Astrocyte (in vitro differentiated cells and primary cell): Measurements from ENCODE around the gene DUSP23. TPM values are rescaled to one million over a fixed set of nuclear protein-coding genes. Genes with fewer than 3 reads are reported as not detected.

Experiments used
- DNase-seq: peaks from one replicate; pipeline ENCODE4 v3.0.0-alpha.2; 2010; ENCODE audit warnings: low read depth
- FAIRE-seq: peaks from 2 replicates; lab custom pipeline; 2011; peaks lifted over from hg19 to GRCh38; lab: Jason Lieb, UNC
- H2AFZ ChIP-seq: 2 replicates; pipeline ENCODE4 v1.6.0; 2012; ENCODE audit warnings: low read depth, low read length, inconsistent platforms
- H3K27ac ChIP-seq: 2 replicates; pipeline ENCODE4 v1.5.1; 2011; ENCODE audit warnings: low read depth, low read length, inconsistent platforms
- H3K27me3 ChIP-seq: 2 replicates; pipeline ENCODE4 v1.6.0; 2011; ENCODE audit warnings: low read length, inconsistent platforms; ENCODE audit not compliant: insufficient read depth
- H3K36me3 ChIP-seq: 2 replicates; pipeline ENCODE4 v1.5.1; 2011; ENCODE audit warnings: low read length, inconsistent platforms; ENCODE audit not compliant: insufficient read depth
- H3K4me1 ChIP-seq: 2 replicates; pipeline ENCODE4 v1.5.1; 2011; ENCODE audit warnings: low read length, inconsistent platforms; ENCODE audit not compliant: insufficient read depth
- H3K4me2 ChIP-seq: 2 replicates; pipeline ENCODE4 v1.6.0; 2012; ENCODE audit warnings: low read length, inconsistent platforms
- H3K4me3 ChIP-seq: 2 replicates; pipeline ENCODE4 v1.5.1; 2011; ENCODE audit warnings: low read depth, mild to moderate bottlenecking, low read length, inconsistent platforms; ENCODE audit not compliant: insufficient read depth
- H3K79me2 ChIP-seq: 2 replicates; pipeline ENCODE4 v1.6.0; 2012; ENCODE audit warnings: mild to moderate bottlenecking, low read length, inconsistent platforms; ENCODE audit not compliant: insufficient read depth
- H3K9ac ChIP-seq: 2 replicates; pipeline ENCODE4 v1.6.0; 2012; ENCODE audit warnings: mild to moderate bottlenecking, low read length, inconsistent platforms
- H3K9me3 ChIP-seq: 2 replicates; pipeline ENCODE4 v1.5.1; 2012; ENCODE audit warnings: low read depth, mild to moderate bottlenecking, low read length, inconsistent platforms; ENCODE audit not compliant: insufficient read depth
- H4K20me1 ChIP-seq: 2 replicates; pipeline ENCODE4 v1.6.0; 2012; ENCODE audit warnings: low read length, inconsistent platforms; ENCODE audit not compliant: insufficient read depth
- H3K27ac Mint-ChIP-seq: one replicate; pipeline ENCODE4 v1.8.0; 2021; ENCODE audit warnings: mild to moderate bottlenecking, mixed read lengths; ENCODE audit not compliant: unreplicated experiment
- H3K27me3 Mint-ChIP-seq: one replicate; pipeline ENCODE4 v1.8.0; 2021; ENCODE audit warnings: low read depth, mixed read lengths; ENCODE audit not compliant: unreplicated experiment
- H3K36me3 Mint-ChIP-seq: one replicate; pipeline ENCODE4 v1.8.0; 2021; ENCODE audit warnings: low read depth, mixed read lengths; ENCODE audit not compliant: unreplicated experiment
- H3K4me1 Mint-ChIP-seq: one replicate; pipeline ENCODE4 v1.8.0; 2021; ENCODE audit warnings: low read depth, mixed read lengths; ENCODE audit not compliant: unreplicated experiment
- H3K4me3 Mint-ChIP-seq: one replicate; pipeline ENCODE4 v1.8.0; 2021; ENCODE audit warnings: mild to moderate bottlenecking, moderate library complexity, mixed read lengths; ENCODE audit not compliant: unreplicated experiment
- H3K9me3 Mint-ChIP-seq: one replicate; pipeline ENCODE4 v1.8.0; 2021; ENCODE audit warnings: mild to moderate bottlenecking, mixed read lengths; ENCODE audit not compliant: unreplicated experiment
- EZH2 ChIP-seq: IDR thresholded peaks from 2 replicates; pipeline ENCODE4 v1.6.1; 2012; ENCODE audit warnings: mild to moderate bottlenecking, low read length, inconsistent platforms; ENCODE audit not compliant: insufficient read depth
- total RNA-seq: library from RNA; stranded (reverse); gene quantifications from 2 replicates; pipeline ENCODE4 v1.2.1, GENCODE V29; 2021
- TF ChIP-seq, protein P1 (sequence below): IDR thresholded peaks from 2 replicates; pipeline ENCODE4 v1.5.1; 2011; ENCODE audit warnings: low read depth, mild to moderate bottlenecking, inconsistent platforms, low read length, moderate library complexity; ENCODE audit not compliant: insufficient read depth

DUSP23 gene
- total RNA-seq, 1 donor from 2014 or later = 30.1 TPM

DNA sequence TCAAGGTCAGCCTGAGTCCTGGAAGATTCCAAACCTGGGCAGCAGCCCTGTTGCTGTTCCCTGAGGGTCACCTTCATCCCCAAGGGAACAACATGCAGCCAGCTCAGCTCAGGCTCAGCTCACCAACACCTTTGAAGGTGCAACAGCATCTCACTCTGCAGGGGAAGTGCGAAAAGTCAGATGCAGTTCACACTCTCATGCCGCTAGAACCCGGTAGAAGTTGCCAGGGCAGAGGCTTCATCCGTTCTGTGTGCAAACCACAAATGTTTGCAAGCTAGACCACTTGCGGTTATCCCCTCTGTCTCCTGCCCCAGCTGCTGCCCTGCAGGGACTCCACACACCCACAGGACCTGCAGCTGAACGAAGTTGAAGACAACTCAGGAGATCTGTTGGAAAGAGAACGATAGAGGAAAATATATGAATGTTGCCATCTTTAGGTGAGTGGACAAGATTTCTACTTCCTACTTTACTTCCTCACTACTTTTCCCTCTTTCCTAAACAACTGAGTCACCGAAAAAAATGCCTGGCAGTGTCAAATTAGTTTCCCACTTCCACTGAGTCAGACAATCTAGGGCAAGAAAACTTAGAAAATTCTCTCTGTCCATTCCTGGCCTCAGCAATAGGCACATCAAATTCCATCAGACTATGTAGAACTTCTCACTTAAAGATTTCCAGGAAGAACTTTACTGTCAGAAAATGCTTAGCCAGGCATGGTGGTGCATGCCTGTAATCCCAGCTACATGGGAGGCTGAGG, 19.6 kb downstream of the DUSP23 start:
- Mint-ChIP-seq H3K9me3 (peaks cover 2% of the 10 kb centered on the region), H3K27me3 (peaks cover 16% of the 10 kb centered on the region), H3K36me3 (no peaks in the 10 kb centered on the region), H3K4me3 (no peak overlapping the region), H3K4me1 (no peaks in the 10 kb centered on the region), H3K27ac (no peak overlapping the region)
- Histone ChIP-seq H3K4me2 (no peak overlapping the region), H3K9ac (no peak overlapping the region), H3K79me2 (no peaks in the 10 kb centered on the region), H3K4me3 (no peak overlapping the region), H3K27me3 (peaks cover 15% of the 10 kb centered on the region), H3K36me3 (no peaks in the 10 kb centered on the region), H3K9me3 (no peaks in the 10 kb centered on the region), H3K27ac (no peak overlapping the region), H4K20me1 (no peaks in the 10 kb centered on the region), H3K4me1 (no peaks in the 10 kb centered on the region), H2AFZ (no peak overlapping the region)
- FAIRE-seq (no peak), DNase-seq (no peak)
- TF ChIP-seq, protein P1, sequence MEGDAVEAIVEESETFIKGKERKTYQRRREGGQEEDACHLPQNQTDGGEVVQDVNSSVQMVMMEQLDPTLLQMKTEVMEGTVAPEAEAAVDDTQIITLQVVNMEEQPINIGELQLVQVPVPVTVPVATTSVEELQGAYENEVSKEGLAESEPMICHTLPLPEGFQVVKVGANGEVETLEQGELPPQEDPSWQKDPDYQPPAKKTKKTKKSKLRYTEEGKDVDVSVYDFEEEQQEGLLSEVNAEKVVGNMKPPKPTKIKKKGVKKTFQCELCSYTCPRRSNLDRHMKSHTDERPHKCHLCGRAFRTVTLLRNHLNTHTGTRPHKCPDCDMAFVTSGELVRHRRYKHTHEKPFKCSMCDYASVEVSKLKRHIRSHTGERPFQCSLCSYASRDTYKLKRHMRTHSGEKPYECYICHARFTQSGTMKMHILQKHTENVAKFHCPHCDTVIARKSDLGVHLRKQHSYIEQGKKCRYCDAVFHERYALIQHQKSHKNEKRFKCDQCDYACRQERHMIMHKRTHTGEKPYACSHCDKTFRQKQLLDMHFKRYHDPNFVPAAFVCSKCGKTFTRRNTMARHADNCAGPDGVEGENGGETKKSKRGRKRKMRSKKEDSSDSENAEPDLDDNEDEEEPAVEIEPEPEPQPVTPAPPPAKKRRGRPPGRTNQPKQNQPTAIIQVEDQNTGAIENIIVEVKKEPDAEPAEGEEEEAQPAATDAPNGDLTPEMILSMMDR = no peak
- TF ChIP-seq EZH2 = no peak

DNA sequence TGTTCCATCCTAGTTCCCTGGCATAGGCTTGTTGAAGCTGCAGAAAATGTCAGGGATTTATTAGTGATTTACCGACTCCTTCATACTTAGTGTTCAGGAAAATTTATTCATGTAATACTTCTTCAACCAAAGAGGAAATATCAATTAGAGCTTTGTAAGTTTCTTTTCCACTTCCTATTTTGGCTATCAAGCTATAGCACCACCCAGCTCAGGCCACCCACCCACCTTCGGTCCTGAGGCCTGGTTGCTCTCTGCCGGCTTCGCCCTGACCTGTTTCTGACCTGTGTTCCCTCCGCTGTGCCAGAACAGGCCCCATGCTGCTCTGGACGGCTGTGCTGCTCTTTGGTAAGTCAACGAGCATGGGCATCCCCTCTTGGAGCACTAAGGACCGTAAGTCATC, 21.3 kb downstream of the DUSP23 start, which contains the start of gene FCRL6:
FCRL6 (plus strand) TSS at position 250 of the 400 bp plus-strand sequence; CDS start at position 315, 65 bp downstream.
- no peak within 1 kb of the TSS for H2AFZ ChIP-seq
- no peak within 1 kb of the TSS for H3K4me3 ChIP-seq
- FAIRE-seq = no peak
- no peaks in the 10 kb centered on the region for H4K20me1 ChIP-seq
- no peaks in the 10 kb centered on the region for H3K36me3 Mint-ChIP-seq
- H3K9me3 ChIP-seq = no peaks in the 10 kb centered on the region
- no peaks in the 10 kb centered on the region for H3K36me3 ChIP-seq
- no peaks in the 10 kb centered on the region for H3K4me1 Mint-ChIP-seq
- H3K27me3 Mint-ChIP-seq = peaks cover 18% of the 10 kb centered on the region
- peak within 1 kb of the TSS; percentile 60 for H3K27ac Mint-ChIP-seq
- DNase-seq = no peak
- H3K79me2 ChIP-seq = no peaks in the 10 kb centered on the region
- peaks cover 3% of the 10 kb centered on the region for H3K9me3 Mint-ChIP-seq
- H3K4me3 Mint-ChIP-seq = no peak within 1 kb of the TSS
- H3K9ac ChIP-seq = no peak within 1 kb of the TSS
- H3K4me1 ChIP-seq = no peaks in the 10 kb centered on the region
- H3K27ac ChIP-seq = no peak within 1 kb of the TSS
- no peaks in the 10 kb centered on the region for H3K27me3 ChIP-seq
- TF ChIP-seq EZH2 = no peak
- TF ChIP-seq, protein P1 = no peak
- H3K4me2 ChIP-seq = no peak within 1 kb of the TSS
